Prostate gland (tissue), 2 donors: Measurements from ENCODE around the gene ATP13A1.

ENCODE experiments used
- POLR2A ChIP-seq: fragments of 450-650 bp; IDR thresholded peaks from one replicate; pipeline ENCODE4 v1.6.1; 2016; ENCODE audit warnings: antibody characterized with exemption, mild to moderate bottlenecking
- POLR2AphosphoS5 ChIP-seq: sonication (generic); formaldehyde crosslinking; IDR thresholded peaks from one replicate; pipeline ENCODE4 v1.6.1; 2017; ENCODE audit warnings: antibody characterized with exemption
- TF ChIP-seq, protein P1 (sequence below), 4 experiments: fragments of 200-600 bp in 2 of 4; fragments of 450-650 bp in 2 of 4; sonication (generic) in 2 of 4; IDR thresholded peaks; 1 replicate in 3 of 4; 2 replicates in 1 of 4; pipeline ENCODE4 v1.5.1; 2016 to 2019; ENCODE audit warnings: antibody characterized with exemption in 4 of 4, mild to moderate bottlenecking in 2 of 4, moderate library complexity in 2 of 4

DNA sequence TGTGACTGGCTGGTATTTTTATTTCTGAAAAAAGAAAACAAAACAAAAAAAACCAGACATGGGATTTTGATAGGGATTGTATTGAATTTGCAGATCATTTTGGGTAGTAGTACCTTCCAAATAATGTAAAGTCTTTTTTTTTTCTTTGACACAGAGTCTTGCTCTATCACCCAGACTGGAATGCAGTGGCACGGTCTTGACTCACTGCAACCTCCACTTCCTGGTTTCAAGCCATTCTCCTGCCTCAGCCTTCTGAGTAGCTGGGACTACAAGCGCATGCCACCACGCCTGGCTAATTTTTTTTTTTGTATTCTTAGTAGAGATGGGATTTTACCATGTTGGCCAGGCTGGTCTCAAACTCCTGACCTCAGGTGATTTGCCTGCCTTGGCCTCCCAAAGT lies 9.3 kb upstream of the ATP13A1 start:
- TF ChIP-seq, protein P1, sequence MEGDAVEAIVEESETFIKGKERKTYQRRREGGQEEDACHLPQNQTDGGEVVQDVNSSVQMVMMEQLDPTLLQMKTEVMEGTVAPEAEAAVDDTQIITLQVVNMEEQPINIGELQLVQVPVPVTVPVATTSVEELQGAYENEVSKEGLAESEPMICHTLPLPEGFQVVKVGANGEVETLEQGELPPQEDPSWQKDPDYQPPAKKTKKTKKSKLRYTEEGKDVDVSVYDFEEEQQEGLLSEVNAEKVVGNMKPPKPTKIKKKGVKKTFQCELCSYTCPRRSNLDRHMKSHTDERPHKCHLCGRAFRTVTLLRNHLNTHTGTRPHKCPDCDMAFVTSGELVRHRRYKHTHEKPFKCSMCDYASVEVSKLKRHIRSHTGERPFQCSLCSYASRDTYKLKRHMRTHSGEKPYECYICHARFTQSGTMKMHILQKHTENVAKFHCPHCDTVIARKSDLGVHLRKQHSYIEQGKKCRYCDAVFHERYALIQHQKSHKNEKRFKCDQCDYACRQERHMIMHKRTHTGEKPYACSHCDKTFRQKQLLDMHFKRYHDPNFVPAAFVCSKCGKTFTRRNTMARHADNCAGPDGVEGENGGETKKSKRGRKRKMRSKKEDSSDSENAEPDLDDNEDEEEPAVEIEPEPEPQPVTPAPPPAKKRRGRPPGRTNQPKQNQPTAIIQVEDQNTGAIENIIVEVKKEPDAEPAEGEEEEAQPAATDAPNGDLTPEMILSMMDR (IDR thresholded peaks at IDR 0.05) = no peak
- TF ChIP-seq POLR2AphosphoS5 (no peak), POLR2A (no peak)
